Skeletal muscle cell (primary cell): ENCODE data around the gene PRM2.

Source experiments
- DNase-seq: peaks from one replicate; pipeline ENCODE4 v3.0.0-alpha.2; 2010; ENCODE audit warnings: low read depth
- H3K4me3 ChIP-seq: 2 replicates; pipeline ENCODE4 v1.5.1; 2011; ENCODE audit warnings: low read depth, mild to moderate bottlenecking, control low read depth, low read length, moderate library complexity

PRM2 gene, protein sequence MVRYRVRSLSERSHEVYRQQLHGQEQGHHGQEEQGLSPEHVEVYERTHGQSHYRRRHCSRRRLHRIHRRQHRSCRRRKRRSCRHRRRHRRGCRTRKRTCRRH

DNA sequence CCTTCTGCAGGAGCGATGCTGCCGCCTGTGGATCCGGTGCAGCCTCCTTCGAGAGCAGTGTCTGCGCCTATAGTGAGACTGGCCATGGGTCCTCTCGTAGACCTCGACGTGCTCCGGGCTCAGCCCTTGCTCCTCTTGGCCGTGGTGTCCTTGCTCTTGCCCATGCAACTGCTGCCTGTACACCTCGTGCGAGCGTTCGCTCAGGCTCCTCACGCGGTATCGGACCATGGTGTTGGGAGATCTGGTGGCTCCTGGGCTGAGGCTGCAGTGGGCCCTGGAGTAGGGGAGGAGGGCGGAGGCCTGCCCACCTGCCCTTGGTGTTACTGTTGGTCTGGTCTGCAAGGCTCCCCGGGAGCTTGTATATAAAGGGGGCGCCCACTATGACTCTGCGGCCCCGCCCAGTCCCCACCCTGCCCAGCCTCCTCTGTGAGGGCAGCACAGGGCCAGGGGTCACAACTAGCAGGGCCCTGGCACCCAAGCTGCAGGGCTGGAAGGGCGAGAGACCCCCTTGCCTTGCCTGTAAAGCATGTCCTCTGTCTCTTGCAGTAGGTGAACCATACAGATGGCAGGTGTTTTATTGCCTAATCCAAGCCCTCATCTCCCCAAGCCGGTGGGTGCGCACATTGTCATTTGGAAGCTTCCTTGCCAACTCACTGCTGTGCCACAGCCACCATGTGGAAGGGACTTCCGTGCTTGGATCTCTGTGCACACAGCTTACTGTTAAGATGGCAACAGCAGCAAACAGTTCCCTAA lies at the start of gene PRM2:
TSS of gene PRM2 (minus strand) at position 338 of the 753 bp plus-strand sequence. CDS start at position 228, 110 bp downstream.
- no peak within 1 kb of the TSS for H3K4me3 ChIP-seq
- no peak for DNase-seq

DNA sequence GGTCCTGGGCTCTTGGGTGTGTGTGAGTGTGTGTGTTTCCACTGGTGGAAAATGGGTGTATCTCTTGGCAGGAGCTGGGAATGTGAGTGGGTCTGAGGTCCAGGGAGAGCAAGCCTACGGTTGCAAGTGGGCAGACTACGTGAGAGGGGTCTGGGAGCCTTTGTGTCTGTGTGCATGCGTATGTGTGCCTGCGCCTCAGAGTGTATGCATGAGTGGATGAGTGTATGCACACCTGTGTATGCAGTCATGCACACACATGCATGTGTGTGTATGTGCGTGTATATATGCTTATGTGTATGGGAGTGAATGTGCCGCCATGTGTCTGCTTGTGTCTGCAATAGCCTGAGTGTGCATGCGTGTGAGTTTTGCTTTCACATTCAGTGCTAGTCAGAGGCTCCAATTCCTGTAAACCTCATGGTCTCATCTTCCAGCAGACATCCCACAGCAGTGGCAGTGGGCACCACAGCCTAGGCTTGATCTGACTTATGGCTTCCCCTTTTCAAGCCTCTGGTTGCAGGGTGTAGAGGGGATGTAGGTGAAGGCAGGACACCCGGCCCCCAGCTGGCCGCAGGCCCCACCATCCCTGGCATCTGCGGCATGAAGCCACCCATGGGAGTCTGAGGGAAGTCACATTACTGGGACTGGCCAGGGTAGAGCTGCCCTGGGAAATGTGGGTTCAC lies 49.3 kb upstream of the PRM2 start:
- no peak for DNase-seq
- H3K4me3 ChIP-seq: no peak overlapping the region

DNA sequence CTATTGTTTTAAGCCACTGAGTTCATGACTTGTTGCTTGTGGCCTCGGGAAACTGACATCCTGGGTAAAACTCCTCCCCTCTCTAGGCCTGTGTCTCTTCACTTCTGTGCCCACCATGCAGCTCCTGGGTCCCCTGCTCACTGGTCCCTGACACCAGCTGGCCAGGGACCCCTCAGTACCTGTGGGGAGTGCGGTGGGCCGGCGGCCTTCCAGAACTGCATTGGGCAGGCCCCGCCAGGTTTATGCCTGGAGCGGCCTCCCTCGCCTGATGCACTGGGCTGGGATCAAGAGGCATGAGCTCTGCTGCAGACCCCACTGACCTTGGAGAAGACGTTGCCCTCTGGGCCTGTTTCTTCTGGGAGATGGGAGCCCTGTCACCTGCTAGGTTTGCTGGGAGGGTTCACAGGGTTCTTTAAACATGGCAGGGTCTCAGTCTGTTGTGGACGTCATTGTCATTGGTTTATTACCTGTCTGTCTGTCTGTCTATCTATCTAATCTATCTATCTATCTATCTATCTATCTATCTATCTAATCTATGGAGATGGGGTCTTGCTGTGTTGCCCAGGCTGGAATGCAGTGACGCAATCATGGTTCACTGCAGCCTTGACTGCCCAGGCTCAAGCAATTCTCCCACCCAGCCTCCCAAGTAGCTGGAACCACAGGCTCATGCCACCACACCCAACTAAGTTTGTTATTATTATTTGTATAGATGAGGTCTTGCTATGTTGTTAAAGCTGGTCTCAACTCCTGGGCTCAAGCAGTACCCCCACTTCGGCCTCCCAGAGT lies 47.5 kb upstream of the PRM2 start:
- no peak overlapping the region for H3K4me3 ChIP-seq
- DNase-seq: no peak

DNA sequence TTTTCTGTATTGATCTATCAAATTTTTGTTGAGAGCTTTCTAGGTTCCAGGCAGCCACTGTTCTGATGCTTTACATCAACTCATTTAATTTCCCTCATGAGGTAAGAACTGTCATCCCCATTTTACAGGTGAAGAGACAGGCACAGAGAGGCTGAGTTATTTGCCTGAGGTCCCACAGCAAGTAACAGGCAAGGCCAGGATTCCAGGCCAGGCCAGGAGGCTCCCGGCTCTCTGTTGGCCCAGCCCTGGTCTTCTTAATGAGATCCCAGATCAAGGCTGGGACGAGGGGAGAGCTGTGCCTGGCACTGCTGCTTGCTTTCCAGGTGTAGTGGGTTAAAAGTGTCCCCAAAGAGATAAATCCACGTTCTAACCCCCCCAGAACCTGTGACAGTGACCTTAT lies 46.5 kb upstream of the PRM2 start:
- no peak overlapping the region for H3K4me3 ChIP-seq
- DNase-seq: no peak

GRCh38 chr16:11321662-11322061 lies 45.4 kb upstream of the PRM2 start:
- no peak for DNase-seq
- no peak overlapping the region for H3K4me3 ChIP-seq

- no peak overlapping the region for H3K4me3 ChIP-seq
- DNase-seq: no peak
Measured at GRCh38 chr16:11320170-11320569, 43.9 kb upstream of the PRM2 start.

GRCh38 chr16:11319529-11320146 lies 43.4 kb upstream of the PRM2 start:
- no peak for DNase-seq
- no peak overlapping the region for H3K4me3 ChIP-seq

GRCh38 chr16:11318817-11319216 lies 42.5 kb upstream of the PRM2 start:
- no peak for DNase-seq
- no peak overlapping the region for H3K4me3 ChIP-seq

- no peak overlapping the region for H3K4me3 ChIP-seq
- no peak for DNase-seq
Measured at GRCh38 chr16:11316331-11317015, 40.2 kb upstream of the PRM2 start.

GRCh38 chr16:11315510-11315909 lies 39.2 kb upstream of the PRM2 start:
- DNase-seq: no peak
- H3K4me3 ChIP-seq: no peak overlapping the region

- no peak overlapping the region for H3K4me3 ChIP-seq
- no peak for DNase-seq
Measured at GRCh38 chr16:11314309-11314894, 38.1 kb upstream of the PRM2 start.

- no peak for DNase-seq
- H3K4me3 ChIP-seq: no peak overlapping the region
Measured at GRCh38 chr16:11313493-11314308, 37.4 kb upstream of the PRM2 start.

GRCh38 chr16:11312718-11313492 lies 36.6 kb upstream of the PRM2 start:
- H3K4me3 ChIP-seq: no peak overlapping the region
- no peak for DNase-seq

- H3K4me3 ChIP-seq: no peak overlapping the region
- DNase-seq: no peak
Measured at GRCh38 chr16:11310997-11311561, 34.8 kb upstream of the PRM2 start.

- DNase-seq: no peak
- no peak overlapping the region for H3K4me3 ChIP-seq
Measured at GRCh38 chr16:11310634-11310977, 34.3 kb upstream of the PRM2 start.

DNA sequence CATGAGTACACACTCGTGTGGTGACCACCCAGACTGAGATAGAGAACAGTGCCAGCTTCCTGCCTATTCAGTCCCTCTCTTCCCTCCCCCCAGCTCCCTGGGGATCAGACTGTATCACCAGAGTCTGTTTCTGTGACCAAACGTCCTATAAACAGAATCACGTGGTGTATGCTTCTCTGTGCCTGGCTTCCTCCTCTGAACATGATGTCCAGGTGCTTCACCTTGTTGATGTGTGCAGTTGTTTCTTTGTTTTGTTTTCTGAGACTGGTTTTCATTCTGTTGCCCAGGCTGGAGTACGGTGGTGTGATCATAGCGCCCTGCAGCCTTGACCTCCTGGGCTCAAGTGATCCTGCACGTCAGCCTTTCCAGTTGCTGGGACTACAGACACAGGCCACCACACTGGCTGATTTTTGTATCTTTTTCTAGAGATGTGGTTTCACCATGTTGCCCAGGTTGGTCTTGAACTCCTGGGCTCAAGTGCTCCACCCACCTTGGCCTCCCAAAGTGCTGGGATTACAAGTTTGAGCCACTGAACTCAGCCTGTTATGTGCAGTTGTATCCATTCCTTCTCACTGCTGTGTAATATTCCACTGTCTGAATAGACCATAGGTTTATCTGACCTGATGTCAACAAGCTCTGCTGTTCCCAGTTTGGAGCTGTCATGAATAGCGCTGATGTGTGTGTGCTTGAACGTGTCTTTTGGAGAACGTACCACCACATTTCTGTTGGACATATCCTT lies 33.8 kb upstream of the PRM2 start:
- no peak overlapping the region for H3K4me3 ChIP-seq
- DNase-seq: no peak
